SK-N-SH treated with all-trans-retinoic acid at 6 μM for 48 hours (cell line): ENCODE results near the gene HSPG2.

Source experiments
- CSDC2 ChIP-seq: fragments of 250-450 bp; sonication (Bioruptor Pico); IDR thresholded peaks from 2 replicates; pipeline ENCODE4 v1.5.0; 2020; ENCODE audit warnings: mild to moderate bottlenecking, moderate library complexity
- ESRRG ChIP-seq: fragments of 250-450 bp; sonication (Bioruptor Pico); IDR thresholded peaks from 2 replicates; pipeline ENCODE4 v1.6.1; 2021; ENCODE audit warnings: mild to moderate bottlenecking
- ISL1 ChIP-seq: fragments of 250-450 bp; sonication (Bioruptor Pico); IDR thresholded peaks from 2 replicates; pipeline ENCODE4 v2.1.2; 2022; ENCODE audit warnings: mild to moderate bottlenecking, moderate library complexity
- OSR1 ChIP-seq: fragments of 250-450 bp; sonication (Bioruptor Pico); IDR thresholded peaks from 2 replicates; pipeline ENCODE4 v1.8.0; 2022; ENCODE audit warnings: moderate library complexity, mild to moderate bottlenecking, inconsistent platforms
- PPARA ChIP-seq: fragments of 250-450 bp; sonication (Bioruptor Pico); IDR thresholded peaks from 2 replicates; pipeline ENCODE4 v1.5.0; 2020; ENCODE audit warnings: mild to moderate bottlenecking, borderline replicate concordance
- RARB ChIP-seq: fragments of 250-450 bp; sonication (Bioruptor Pico); IDR thresholded peaks from 2 replicates; pipeline ENCODE4 v1.8.0; 2021; ENCODE audit warnings: mild to moderate bottlenecking, moderate library complexity
- ZFP3 ChIP-seq: fragments of 250-450 bp; sonication (Bioruptor Pico); IDR thresholded peaks from 2 replicates; pipeline ENCODE4 v1.5.0; 2020; ENCODE audit warnings: mild to moderate bottlenecking, moderate library complexity
- ZFP30 ChIP-seq: fragments of 450-650 bp; formaldehyde crosslinking; IDR thresholded peaks from 2 replicates; pipeline ENCODE4 v1.5.0; 2022; ENCODE audit warnings: mild to moderate bottlenecking, moderate library complexity
- ZNF565 ChIP-seq: fragments of 450-650 bp; formaldehyde crosslinking; conservative IDR thresholded peaks from 2 replicates; pipeline ENCODE4 v1.5.0; 2020; ENCODE audit warnings: low read depth, mild to moderate bottlenecking, moderate library complexity
- ZNF8 ChIP-seq: fragments of 450-650 bp; formaldehyde crosslinking; IDR thresholded peaks from 2 replicates; pipeline ENCODE4 v1.5.0; 2020; ENCODE audit warnings: mild to moderate bottlenecking, moderate library complexity
- TF ChIP-seq, protein P1 (sequence below): fragments of 250-450 bp; sonication (Bioruptor Pico); IDR thresholded peaks from 2 replicates; pipeline ENCODE4 v1.5.1; 2021; ENCODE audit warnings: mild to moderate bottlenecking, moderate library complexity
- TF ChIP-seq, protein P2 (sequence below): fragments of 250-450 bp; sonication (Bioruptor Pico); IDR thresholded peaks from 2 replicates; pipeline ENCODE4 v1.5.0; 2020; ENCODE audit warnings: mild to moderate bottlenecking, moderate library complexity
- TF ChIP-seq, protein P3 (sequence below): fragments of 250-450 bp; sonication (Bioruptor Pico); IDR thresholded peaks from 2 replicates; pipeline ENCODE4 v1.5.1; 2020; ENCODE audit warnings: low read depth, mild to moderate bottlenecking, moderate library complexity

DNA sequence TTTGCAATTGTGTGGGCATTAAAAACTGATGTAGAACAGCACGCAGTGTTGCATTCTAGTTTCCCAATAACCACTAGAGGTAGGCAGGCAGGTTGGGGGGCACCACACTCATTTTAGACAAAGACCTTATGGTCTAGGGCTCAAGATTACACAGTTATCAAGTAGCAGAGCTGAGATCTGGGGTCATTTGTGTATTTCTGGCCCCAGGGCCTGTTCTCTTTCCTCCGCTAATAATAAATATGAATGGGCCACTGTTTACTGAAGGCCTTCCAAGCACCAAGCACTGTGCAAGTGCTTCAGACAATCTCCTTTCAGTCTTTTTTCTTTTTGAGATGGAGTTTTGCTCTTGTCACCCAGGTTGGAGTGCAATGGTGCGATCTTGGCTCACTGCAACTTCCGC lies 101.1 kb downstream of the HSPG2 start:
- TF ChIP-seq ZFP3 (CRISPR knock-in tag) = no peak
- no peak for TF ChIP-seq RARB (CRISPR knock-in tag)
- TF ChIP-seq ZFP30 (CRISPR knock-in tag) = no peak
- TF ChIP-seq, protein P1, sequence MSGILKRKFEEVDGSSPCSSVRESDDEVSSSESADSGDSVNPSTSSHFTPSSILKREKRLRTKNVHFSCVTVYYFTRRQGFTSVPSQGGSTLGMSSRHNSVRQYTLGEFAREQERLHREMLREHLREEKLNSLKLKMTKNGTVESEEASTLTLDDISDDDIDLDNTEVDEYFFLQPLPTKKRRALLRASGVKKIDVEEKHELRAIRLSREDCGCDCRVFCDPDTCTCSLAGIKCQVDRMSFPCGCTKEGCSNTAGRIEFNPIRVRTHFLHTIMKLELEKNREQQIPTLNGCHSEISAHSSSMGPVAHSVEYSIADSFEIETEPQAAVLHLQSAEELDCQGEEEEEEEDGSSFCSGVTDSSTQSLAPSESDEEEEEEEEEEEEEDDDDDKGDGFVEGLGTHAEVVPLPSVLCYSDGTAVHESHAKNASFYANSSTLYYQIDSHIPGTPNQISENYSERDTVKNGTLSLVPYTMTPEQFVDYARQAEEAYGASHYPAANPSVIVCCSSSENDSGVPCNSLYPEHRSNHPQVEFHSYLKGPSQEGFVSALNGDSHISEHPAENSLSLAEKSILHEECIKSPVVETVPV = no peak
- TF ChIP-seq ESRRG = no peak
- no peak for TF ChIP-seq CSDC2
- no peak for TF ChIP-seq PPARA (CRISPR knock-in tag)
- TF ChIP-seq ZNF565 (CRISPR knock-in tag) = no peak
- TF ChIP-seq, protein P2, sequence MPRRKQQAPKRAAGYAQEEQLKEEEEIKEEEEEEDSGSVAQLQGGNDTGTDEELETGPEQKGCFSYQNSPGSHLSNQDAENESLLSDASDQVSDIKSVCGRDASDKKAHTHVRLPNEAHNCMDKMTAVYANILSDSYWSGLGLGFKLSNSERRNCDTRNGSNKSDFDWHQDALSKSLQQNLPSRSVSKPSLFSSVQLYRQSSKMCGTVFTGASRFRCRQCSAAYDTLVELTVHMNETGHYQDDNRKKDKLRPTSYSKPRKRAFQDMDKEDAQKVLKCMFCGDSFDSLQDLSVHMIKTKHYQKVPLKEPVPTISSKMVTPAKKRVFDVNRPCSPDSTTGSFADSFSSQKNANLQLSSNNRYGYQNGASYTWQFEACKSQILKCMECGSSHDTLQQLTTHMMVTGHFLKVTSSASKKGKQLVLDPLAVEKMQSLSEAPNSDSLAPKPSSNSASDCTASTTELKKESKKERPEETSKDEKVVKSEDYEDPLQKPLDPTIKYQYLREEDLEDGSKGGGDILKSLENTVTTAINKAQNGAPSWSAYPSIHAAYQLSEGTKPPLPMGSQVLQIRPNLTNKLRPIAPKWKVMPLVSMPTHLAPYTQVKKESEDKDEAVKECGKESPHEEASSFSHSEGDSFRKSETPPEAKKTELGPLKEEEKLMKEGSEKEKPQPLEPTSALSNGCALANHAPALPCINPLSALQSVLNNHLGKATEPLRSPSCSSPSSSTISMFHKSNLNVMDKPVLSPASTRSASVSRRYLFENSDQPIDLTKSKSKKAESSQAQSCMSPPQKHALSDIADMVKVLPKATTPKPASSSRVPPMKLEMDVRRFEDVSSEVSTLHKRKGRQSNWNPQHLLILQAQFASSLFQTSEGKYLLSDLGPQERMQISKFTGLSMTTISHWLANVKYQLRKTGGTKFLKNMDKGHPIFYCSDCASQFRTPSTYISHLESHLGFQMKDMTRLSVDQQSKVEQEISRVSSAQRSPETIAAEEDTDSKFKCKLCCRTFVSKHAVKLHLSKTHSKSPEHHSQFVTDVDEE (CRISPR knock-in tag) = no peak
- TF ChIP-seq OSR1 (CRISPR knock-in tag) = no peak
- no peak for TF ChIP-seq ISL1 (CRISPR knock-in tag)
- no peak for TF ChIP-seq ZNF8 (CRISPR knock-in tag)
- TF ChIP-seq, protein P3, sequence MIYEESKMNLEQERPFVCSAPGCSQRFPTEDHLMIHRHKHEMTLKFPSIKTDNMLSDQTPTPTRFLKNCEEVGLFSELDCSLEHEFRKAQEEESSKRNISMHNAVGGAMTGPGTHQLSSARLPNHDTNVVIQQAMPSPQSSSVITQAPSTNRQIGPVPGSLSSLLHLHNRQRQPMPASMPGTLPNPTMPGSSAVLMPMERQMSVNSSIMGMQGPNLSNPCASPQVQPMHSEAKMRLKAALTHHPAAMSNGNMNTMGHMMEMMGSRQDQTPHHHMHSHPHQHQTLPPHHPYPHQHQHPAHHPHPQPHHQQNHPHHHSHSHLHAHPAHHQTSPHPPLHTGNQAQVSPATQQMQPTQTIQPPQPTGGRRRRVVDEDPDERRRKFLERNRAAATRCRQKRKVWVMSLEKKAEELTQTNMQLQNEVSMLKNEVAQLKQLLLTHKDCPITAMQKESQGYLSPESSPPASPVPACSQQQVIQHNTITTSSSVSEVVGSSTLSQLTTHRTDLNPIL (CRISPR knock-in tag) = no peak
